ENCODE data around the gene SMIM5.

SMIM5 gene

GRCh38 chr17:75672011-75672410 lies 38.8 kb downstream of the SMIM5 start:
- no peak for DNase-seq

- no peak for DNase-seq
Observed at GRCh38 chr17:75673487-75673886, 40.3 kb downstream of the SMIM5 start.

GRCh38 chr17:75676461-75676860 lies 43.2 kb downstream of the SMIM5 start:
- no peak for DNase-seq

- DNase-seq: no peak
Observed at GRCh38 chr17:75679706-75680211, 46.5 kb downstream of the SMIM5 start.

- DNase-seq: no peak
Observed at GRCh38 chr17:75680431-75680830, 47.2 kb downstream of the SMIM5 start.

- no peak for DNase-seq
Observed at GRCh38 chr17:75681289-75681688, 48.1 kb downstream of the SMIM5 start.

- no peak for DNase-seq
Observed at GRCh38 chr17:75683583-75683982, 50.3 kb downstream of the SMIM5 start.

- no peak for DNase-seq
Observed at GRCh38 chr17:75684249-75684648, 51.0 kb downstream of the SMIM5 start.

GRCh38 chr17:75684924-75685323 lies 51.7 kb downstream of the SMIM5 start:
- no peak for DNase-seq

- DNase-seq: no peak
Observed at GRCh38 chr17:75685499-75685898, 52.3 kb downstream of the SMIM5 start.

- DNase-seq: no peak
Observed at GRCh38 chr17:75688209-75688825, 55.1 kb downstream of the SMIM5 start.

- peak; percentile 13 to 15 for DNase-seq
Observed at GRCh38 chr17:75689441-75689873, 56.2 kb downstream of the SMIM5 start.

Data from activated CD4-positive, alpha-beta T cell treated with anti-CD3 and anti-CD28 coated beads, Interleukin-2, amount 50 U/mL, for 4 hours (primary cell).